Measurements from ENCODE around the gene FREM2.

The FREM2 gene

DNA sequence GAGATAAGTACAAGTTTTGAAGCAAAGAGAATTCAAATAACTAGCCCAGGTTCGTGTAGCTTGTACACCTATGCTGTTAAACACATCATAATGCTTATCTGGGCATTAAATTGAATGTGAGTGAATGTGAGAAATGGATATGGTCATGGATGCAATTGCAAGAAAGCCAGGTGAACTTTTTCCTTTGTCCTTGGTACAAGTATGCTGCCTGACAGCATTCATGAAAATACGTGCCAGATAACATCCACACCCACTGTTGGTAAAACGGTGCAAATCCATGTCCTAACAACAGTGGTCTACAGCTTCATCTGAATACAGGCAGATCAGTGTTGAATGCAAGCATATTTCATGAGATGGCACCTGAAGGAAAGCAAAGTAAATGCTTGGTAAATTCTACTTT, 181.5 kb downstream of the FREM2 start:
- no peak overlapping the region for H3K27ac Mint-ChIP-seq
- no peaks in the 10 kb centered on the region for H3K4me1 Mint-ChIP-seq
- no peaks in the 10 kb centered on the region for H3K36me3 Mint-ChIP-seq (ENCODE audit: low read depth)
- no peak overlapping the region for H3K4me3 Mint-ChIP-seq
- TF ChIP-seq, protein P1, sequence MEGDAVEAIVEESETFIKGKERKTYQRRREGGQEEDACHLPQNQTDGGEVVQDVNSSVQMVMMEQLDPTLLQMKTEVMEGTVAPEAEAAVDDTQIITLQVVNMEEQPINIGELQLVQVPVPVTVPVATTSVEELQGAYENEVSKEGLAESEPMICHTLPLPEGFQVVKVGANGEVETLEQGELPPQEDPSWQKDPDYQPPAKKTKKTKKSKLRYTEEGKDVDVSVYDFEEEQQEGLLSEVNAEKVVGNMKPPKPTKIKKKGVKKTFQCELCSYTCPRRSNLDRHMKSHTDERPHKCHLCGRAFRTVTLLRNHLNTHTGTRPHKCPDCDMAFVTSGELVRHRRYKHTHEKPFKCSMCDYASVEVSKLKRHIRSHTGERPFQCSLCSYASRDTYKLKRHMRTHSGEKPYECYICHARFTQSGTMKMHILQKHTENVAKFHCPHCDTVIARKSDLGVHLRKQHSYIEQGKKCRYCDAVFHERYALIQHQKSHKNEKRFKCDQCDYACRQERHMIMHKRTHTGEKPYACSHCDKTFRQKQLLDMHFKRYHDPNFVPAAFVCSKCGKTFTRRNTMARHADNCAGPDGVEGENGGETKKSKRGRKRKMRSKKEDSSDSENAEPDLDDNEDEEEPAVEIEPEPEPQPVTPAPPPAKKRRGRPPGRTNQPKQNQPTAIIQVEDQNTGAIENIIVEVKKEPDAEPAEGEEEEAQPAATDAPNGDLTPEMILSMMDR (IDR thresholded peaks at IDR 0.05) = no peak
- H3K27me3 Mint-ChIP-seq (ENCODE audit: low read depth, poor library complexity) = no peaks in the 10 kb centered on the region
- no peak for DNase-seq
- no peaks in the 10 kb centered on the region for H3K9me3 Mint-ChIP-seq

- no peak overlapping the region for H3K27ac Mint-ChIP-seq
- TF ChIP-seq, protein P1 (IDR thresholded peaks at IDR 0.05) = no peak
- no peaks in the 10 kb centered on the region for H3K4me1 Mint-ChIP-seq
- no peak overlapping the region for H3K4me3 Mint-ChIP-seq
- no peaks in the 10 kb centered on the region for H3K27me3 Mint-ChIP-seq (ENCODE audit: low read depth, poor library complexity)
- H3K9me3 Mint-ChIP-seq = no peaks in the 10 kb centered on the region
- no peaks in the 10 kb centered on the region for H3K36me3 Mint-ChIP-seq (ENCODE audit: low read depth)
- no peak for DNase-seq
These were observed 182.0 kb downstream of the FREM2 start for GRCh38 chr13:38868870-38869269.

DNA sequence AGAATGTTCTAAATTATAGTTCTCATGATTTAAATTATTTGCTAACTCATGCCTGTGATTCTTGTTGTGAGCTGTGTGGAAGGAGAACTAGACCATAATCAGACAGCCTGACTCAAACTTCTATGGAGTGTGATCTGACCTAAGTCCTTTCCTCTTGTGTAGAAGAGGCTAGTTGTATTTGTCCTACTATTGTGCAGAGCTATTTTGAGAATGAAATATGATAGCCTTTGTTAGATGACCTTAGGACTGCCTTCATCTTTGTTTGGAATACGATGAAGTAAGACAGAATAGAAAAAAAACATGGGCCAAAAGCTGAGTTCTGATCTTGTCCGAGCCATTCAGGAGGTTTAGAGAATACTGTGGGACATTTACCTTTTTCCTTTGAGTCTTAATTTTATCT, 184.4 kb downstream of the FREM2 start:
- H3K4me3 Mint-ChIP-seq = no peak overlapping the region
- no peaks in the 10 kb centered on the region for H3K4me1 Mint-ChIP-seq
- H3K27me3 Mint-ChIP-seq (ENCODE audit: low read depth, poor library complexity) = no peaks in the 10 kb centered on the region
- DNase-seq = no peak
- TF ChIP-seq, protein P1 (IDR thresholded peaks at IDR 0.05) = no peak
- no peak overlapping the region for H3K27ac Mint-ChIP-seq
- no peaks in the 10 kb centered on the region for H3K36me3 Mint-ChIP-seq (ENCODE audit: low read depth)
- H3K9me3 Mint-ChIP-seq = no peaks in the 10 kb centered on the region

- Mint-ChIP-seq H3K36me3 (ENCODE audit: low read depth) (no peaks in the 10 kb centered on the region), H3K4me3 (no peak overlapping the region), H3K27ac (no peak overlapping the region), H3K4me1 (no peaks in the 10 kb centered on the region), H3K9me3 (no peaks in the 10 kb centered on the region), H3K27me3 (ENCODE audit: low read depth, poor library complexity) (no peaks in the 10 kb centered on the region)
- peak; percentile 68 for DNase-seq
- TF ChIP-seq, protein P1 (IDR thresholded peaks at IDR 0.05) = peak; percentile 83
These were observed 185.8 kb downstream of the FREM2 start for GRCh38 chr13:38872693-38873092.

- H3K27me3 Mint-ChIP-seq (ENCODE audit: low read depth, poor library complexity) = no peaks in the 10 kb centered on the region
- TF ChIP-seq, protein P1 (IDR thresholded peaks at IDR 0.05) = no peak
- H3K36me3 Mint-ChIP-seq (ENCODE audit: low read depth) = peaks cover 4% of the 10 kb centered on the region
- H3K27ac Mint-ChIP-seq = no peak overlapping the region
- DNase-seq = no peak
- H3K4me3 Mint-ChIP-seq = no peak overlapping the region
- H3K4me1 Mint-ChIP-seq = peaks cover 4% of the 10 kb centered on the region
- no peaks in the 10 kb centered on the region for H3K9me3 Mint-ChIP-seq
These were observed 188.5 kb downstream of the FREM2 start for GRCh38 chr13:38875186-38875875.

DNA sequence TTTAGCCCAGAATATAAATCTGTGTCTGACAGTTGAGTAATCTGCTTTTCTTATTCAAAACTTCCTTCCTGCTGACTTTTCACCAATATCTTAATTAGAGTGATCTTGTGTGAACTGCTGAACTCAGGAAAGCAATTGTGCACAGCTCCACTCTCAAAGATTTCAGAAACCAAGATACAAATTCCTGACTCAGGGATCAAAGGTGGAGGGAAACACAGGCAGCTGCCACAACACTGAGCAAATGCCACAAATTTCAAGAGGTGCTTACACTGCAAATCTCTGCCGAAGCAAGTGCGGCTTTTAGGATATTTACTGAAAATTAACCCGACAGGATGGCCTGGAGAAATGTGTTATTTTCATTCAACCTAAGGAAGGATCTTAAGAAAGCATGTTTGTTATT, 192.4 kb downstream of the FREM2 start:
- DNase-seq = no peak
- H3K27me3 Mint-ChIP-seq (ENCODE audit: low read depth, poor library complexity) = no peaks in the 10 kb centered on the region
- TF ChIP-seq, protein P1 (IDR thresholded peaks at IDR 0.05) = no peak
- H3K27ac Mint-ChIP-seq = peak overlapping the region; percentile 53
- no peak overlapping the region for H3K4me3 Mint-ChIP-seq
- H3K36me3 Mint-ChIP-seq (ENCODE audit: low read depth) = peaks cover 5% of the 10 kb centered on the region
- no peaks in the 10 kb centered on the region for H3K9me3 Mint-ChIP-seq
- H3K4me1 Mint-ChIP-seq = peaks cover 11% of the 10 kb centered on the region

All from nephron progenitor cell (in vitro differentiated cells).